HG03095 (cell line): ENCODE data around the gene LRRC34.

Source experiments
- ATAC-seq: cut with Tn5 transposase; IDR thresholded peaks from one replicate; pipeline ENCODE4 v1.9.1; 2021; ENCODE audit warnings: moderate library complexity; ENCODE audit not compliant: unreplicated experiment

The LRRC34 gene

GRCh38 chr3:169815590-169816150 lies 3.0 kb upstream of the LRRC34 start:
- no peak for ATAC-seq

- peak; percentile 86 for ATAC-seq
These were observed 1.2 kb upstream of the LRRC34 start for GRCh38 chr3:169813757-169814517.

GRCh38 chr3:169813278-169813677 lies 574 bp upstream of the LRRC34 start:
- no peak for ATAC-seq

GRCh38 chr3:169811631-169812331 lies 923 bp downstream of the LRRC34 start:
- no peak for ATAC-seq

GRCh38 chr3:169809230-169809795 lies 3.4 kb downstream of the LRRC34 start:
- no peak for ATAC-seq

- ATAC-seq = no peak
These were observed 8.0 kb downstream of the LRRC34 start for GRCh38 chr3:169804681-169805080.

- no peak for ATAC-seq
These were observed 20.3 kb downstream of the LRRC34 start for GRCh38 chr3:169792359-169792758.

- no peak for ATAC-seq
These were observed 21.8 kb downstream of the LRRC34 start for GRCh38 chr3:169790687-169791429.

- no peak for ATAC-seq
These were observed 22.5 kb downstream of the LRRC34 start for GRCh38 chr3:169790219-169790618.

- ATAC-seq = no peak
These were observed 24.9 kb downstream of the LRRC34 start for GRCh38 chr3:169787791-169788190.

- no peak for ATAC-seq
These were observed 25.6 kb downstream of the LRRC34 start for GRCh38 chr3:169787120-169787519.

GRCh38 chr3:169781209-169781855 lies 31.4 kb downstream of the LRRC34 start:
- no peak for ATAC-seq

- ATAC-seq = no peak
These were observed 32.0 kb downstream of the LRRC34 start for GRCh38 chr3:169780742-169781141.

GRCh38 chr3:169777822-169778221 lies 34.9 kb downstream of the LRRC34 start:
- ATAC-seq = no peak

- ATAC-seq = no peak
These were observed 38.5 kb downstream of the LRRC34 start for GRCh38 chr3:169774186-169774585.

GRCh38 chr3:169772897-169773816 lies 39.5 kb downstream of the LRRC34 start, which contains the start of gene MYNN:
MYNN (plus strand) TSS chr3:169773396; CDS start chr3:169774296, 900 bp downstream.
- ATAC-seq = peak; percentile 86

GRCh38 chr3:169772305-169772896 lies 40.3 kb downstream of the LRRC34 start:
- peak; percentile 19 for ATAC-seq

- ATAC-seq = no peak
These were observed 41.0 kb downstream of the LRRC34 start for GRCh38 chr3:169771497-169772304.
